Stimulated activated CD4-positive, alpha-beta T cell treated with anti-CD3 and anti-CD28 coated beads, Interleukin-15, amount 100 ng/mL, for 48 hours (primary cell): ENCODE data around the gene PLCXD1.
"Not testable (repeated sequence)": the region's sequence is repeated elsewhere in the genome, so short reads cannot be mapped to it uniquely, and the experiment has no call there.

Experiments used
- DNase-seq, 2 donors: peaks; one replicate each; pipeline ENCODE4 v3.0.0-alpha.2; 2020; ENCODE audit warnings: low read depth in 2 of 2

PLCXD1 gene

DNA sequence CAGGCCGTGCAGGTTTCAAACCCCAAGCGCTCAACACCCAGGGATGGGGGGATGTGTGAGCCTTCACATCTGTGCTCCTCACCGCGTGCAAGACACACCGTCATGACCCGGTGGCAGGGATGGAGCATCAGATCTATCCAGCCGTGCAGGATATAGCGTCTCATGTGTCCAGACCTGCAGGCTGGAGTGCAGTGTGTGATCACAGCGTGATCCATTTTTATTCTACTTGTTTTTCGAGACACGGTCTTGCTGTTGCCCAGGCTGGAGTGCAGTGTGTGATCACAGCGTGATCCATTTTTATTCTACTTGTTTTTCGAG is 70.1 kb downstream of the PLCXD1 start:
- not testable (repeated sequence) for DNase-seq

DNA sequence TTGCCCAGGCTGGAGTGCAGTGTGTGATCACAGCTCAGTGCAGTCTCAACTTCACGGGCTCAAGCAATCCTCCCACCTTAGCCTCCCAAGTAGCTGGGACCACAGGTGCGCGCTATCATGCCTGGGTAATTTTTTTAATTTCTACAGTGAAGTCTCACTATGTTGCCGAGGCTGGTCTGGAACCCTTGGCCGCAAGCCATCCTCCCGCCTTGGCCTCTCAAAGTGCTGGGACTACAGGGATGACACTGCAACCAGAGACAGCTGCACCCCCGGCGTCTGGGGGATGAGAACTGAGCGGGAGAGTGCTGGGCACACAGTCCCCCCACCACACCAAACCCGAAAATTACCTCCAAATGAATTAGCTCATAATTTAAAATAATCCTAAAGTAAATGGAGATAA is 70.6 kb downstream of the PLCXD1 start:
- DNase-seq = no peak

DNA sequence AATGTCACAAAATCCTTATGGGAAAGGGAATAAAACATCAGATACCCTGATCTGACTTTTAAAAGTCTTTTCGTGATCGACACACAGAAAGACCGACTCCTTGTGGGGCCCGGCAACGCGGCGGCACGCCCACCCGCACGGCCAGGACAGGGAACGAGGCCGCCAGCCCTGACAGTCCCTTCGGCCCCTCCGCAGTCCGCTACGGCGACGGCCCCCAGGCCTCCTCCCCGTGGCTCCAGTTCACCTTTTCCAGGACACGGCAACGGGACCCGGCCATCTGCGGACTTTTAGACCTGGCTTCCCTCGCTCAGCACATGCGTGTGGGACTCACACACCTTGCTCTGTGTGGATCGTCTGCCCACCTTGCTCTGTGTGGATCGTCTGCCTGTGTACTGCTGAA is 71.0 kb downstream of the PLCXD1 start:
- DNase-seq = no peak

DNA sequence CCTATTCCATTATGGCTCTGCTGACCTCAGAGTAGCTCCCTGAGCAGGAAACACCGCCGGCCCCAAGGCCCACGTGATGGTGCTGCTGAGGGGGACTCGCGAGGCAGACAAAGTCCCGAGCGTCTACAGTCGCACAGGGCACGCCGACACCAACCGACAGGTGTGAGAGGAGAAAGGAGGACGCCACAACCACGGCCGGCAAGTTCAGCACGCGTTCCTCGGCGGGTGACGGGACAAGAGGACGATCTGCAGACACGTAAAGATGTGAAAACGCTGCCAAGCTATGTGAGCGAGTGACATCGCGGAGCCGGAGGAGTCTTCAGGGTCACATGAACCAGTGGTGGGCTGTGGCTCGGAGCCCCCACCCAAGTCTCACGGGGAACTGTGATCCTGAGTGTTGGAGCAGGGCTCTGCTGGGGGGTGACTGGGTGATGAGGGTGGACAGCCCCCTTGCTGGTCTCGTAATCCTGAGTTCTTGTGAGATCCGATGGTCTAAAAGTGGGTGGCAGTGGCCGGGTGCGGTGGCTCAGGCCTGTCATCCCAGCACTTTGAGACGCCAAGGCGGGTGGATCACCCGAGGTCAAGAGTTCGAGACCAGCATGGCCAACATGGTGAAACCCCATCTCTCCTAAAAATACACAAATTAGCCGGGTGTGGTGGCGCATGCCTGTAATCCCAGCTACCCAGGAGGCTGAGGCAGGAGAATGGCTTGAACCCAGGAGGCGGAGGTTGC is 71.6 kb downstream of the PLCXD1 start:
- DNase-seq = no peak
